ENCODE measurements around the gene MIOS. TPM values are rescaled to one million over a fixed set of nuclear protein-coding genes. Genes with fewer than 3 reads are reported as not detected.

Gene MIOS
- total RNA-seq, 1 donor from 2014 or later, result 62.0 TPM

DNA sequence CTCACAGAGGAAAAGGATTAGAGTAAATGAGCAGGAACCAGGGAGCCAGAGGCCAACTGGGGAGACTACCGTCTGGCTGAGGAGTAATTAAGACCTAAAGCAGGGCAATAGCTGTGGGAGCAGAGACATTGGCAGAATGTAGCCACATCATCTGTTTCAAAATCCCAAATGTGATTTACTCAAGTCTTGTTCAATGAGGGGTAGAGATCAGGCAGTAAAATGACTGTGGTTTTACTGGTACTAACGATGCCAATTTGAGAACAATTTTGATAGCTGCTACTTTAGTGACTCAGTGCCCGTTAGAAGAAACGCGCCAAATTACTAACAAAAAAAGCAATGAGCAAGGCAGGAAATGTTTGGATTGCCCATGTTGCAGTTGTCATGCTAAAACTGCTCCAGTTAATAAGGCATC lies 12.7 kb upstream of the MIOS start:
- Histone ChIP-seq H2AFZ (replicated peaks) (no peak overlapping the region), H3K27ac (no peak overlapping the region), H3K4me2 (no peak overlapping the region), H3F3A (ENCODE audit: low read depth) (peaks cover 8% of the 10 kb centered on the region), H3K36me3 (no peaks in the 10 kb centered on the region), H3K4me1 (peaks cover 16% of the 10 kb centered on the region), H3K9me3 (ENCODE audit: low read depth) (no peaks in the 10 kb centered on the region), H3K27me3 (no peaks in the 10 kb centered on the region), H3K4me3 (no peak overlapping the region), H3K9ac (no peak overlapping the region), H3K79me2 (ENCODE audit: low read depth) (no peaks in the 10 kb centered on the region), H4K20me1 (ENCODE audit: low read depth) (no peaks in the 10 kb centered on the region)
- no peak overlapping the region for H3K27ac Mint-ChIP-seq
- H3K9me3 Mint-ChIP-seq, result peaks cover 6% of the 10 kb centered on the region
- no peak overlapping the region for H3K4me3 Mint-ChIP-seq
- peak; percentile 65 for DNase-seq (ENCODE audit: low spot score)
- H3K36me3 Mint-ChIP-seq, result peaks cover 4% of the 10 kb centered on the region
- H3K27me3 Mint-ChIP-seq (ENCODE audit: insufficient read depth, low read depth), result no peaks in the 10 kb centered on the region
- peaks cover 7% of the 10 kb centered on the region for H3K4me1 Mint-ChIP-seq
- TF ChIP-seq CTCF (IDR thresholded peaks at IDR 0.05) (no peak), EZH2 (IDR thresholded peaks at IDR 0.05) (no peak), EZH2phosphoT487 (IDR thresholded peaks at IDR 0.05) (no peak)

DNA sequence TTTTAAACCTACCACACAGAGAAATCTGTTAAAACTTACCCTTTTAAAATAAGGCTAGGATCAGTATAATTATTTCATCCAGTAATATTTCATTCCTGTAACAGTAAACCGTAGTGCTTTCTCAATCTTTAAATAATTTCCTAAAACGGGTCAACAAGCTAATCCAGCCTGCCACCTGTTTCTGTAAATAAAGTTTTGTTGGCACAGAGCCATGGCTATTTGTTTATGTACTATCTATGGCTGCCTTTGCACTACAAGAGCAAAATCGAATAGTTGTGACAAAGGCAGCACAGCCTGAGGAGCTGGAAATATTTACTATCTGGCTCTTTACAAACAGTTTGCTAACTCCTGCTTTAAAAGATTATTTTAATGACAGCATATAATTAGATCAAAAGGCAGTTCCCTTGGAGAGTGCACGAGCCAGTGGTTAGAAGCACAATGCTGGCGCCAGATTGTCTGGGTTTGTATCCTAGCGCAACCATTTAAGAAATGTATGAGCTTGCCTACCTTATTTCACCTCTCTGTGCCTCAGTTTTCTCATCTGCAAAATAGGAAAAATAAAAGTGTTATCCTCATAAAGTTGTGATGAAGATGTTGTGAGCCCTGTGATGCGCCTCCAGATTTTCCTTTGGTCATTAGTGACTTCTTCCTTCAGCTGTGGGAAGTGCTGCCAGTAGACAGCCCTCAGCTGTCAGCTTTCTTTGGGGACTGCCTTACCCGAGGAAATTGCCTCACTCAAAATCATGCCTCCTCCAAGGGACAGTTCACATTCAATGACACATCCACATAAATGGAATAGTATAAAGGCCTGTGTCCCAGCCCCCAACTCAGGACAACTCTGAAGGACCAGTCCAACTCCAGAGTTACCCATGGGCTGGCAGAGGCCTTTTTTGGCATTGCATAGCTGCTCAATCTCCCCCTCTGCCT lies 11.8 kb upstream of the MIOS start:
- Histone ChIP-seq H3K9me3 (ENCODE audit: low read depth) (no peaks in the 10 kb centered on the region), H3K4me1 (peaks cover 16% of the 10 kb centered on the region), H4K20me1 (ENCODE audit: low read depth) (no peaks in the 10 kb centered on the region), H3F3A (ENCODE audit: low read depth) (peaks cover 8% of the 10 kb centered on the region), H2AFZ (replicated peaks) (no peak overlapping the region), H3K9ac (no peak overlapping the region), H3K27ac (no peak overlapping the region), H3K4me3 (no peak overlapping the region), H3K36me3 (no peaks in the 10 kb centered on the region), H3K79me2 (ENCODE audit: low read depth) (no peaks in the 10 kb centered on the region), H3K4me2 (no peak overlapping the region), H3K27me3 (no peaks in the 10 kb centered on the region)
- H3K9me3 Mint-ChIP-seq, result peaks cover 12% of the 10 kb centered on the region
- peaks cover 7% of the 10 kb centered on the region for H3K4me1 Mint-ChIP-seq
- H3K4me3 Mint-ChIP-seq, result no peak overlapping the region
- H3K36me3 Mint-ChIP-seq, result peaks cover 6% of the 10 kb centered on the region
- TF ChIP-seq CTCF (IDR thresholded peaks at IDR 0.05), result no peak
- TF ChIP-seq EZH2phosphoT487 (IDR thresholded peaks at IDR 0.05), result no peak
- no peak for TF ChIP-seq EZH2 (IDR thresholded peaks at IDR 0.05)
- no peak for DNase-seq (ENCODE audit: low spot score)
- H3K27ac Mint-ChIP-seq, result no peak overlapping the region
- no peaks in the 10 kb centered on the region for H3K27me3 Mint-ChIP-seq (ENCODE audit: insufficient read depth, low read depth)

DNA sequence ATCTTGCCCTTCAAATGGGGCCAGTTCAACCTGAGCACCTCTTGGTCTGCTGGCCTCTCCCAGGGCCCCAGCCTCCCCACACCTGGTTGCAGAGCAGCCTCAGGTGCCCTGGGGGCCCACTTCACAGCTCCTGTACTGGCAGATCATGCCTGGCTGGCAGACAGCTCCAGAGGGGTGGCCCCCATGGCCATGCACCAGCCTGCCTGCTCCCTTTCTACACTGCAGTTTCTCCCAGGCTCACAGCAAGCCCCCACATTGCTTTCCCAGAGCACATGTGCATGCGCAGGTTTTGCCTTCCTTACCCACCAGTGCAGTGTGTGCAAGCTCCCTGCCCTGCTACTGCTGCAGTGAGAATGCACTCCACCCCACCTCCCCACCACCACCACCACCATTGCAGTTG lies 9.8 kb upstream of the MIOS start:
- no peak overlapping the region for H3K4me3 Mint-ChIP-seq
- peaks cover 6% of the 10 kb centered on the region for H3K36me3 Mint-ChIP-seq
- H3K9me3 Mint-ChIP-seq, result peaks cover 17% of the 10 kb centered on the region
- H3K9me3 ChIP-seq (ENCODE audit: low read depth), result no peaks in the 10 kb centered on the region
- no peaks in the 10 kb centered on the region for H3K79me2 ChIP-seq (ENCODE audit: low read depth)
- no peaks in the 10 kb centered on the region for H3K27me3 ChIP-seq
- H3K4me2 ChIP-seq, result no peak overlapping the region
- no peak overlapping the region for H2AFZ ChIP-seq (replicated peaks)
- TF ChIP-seq EZH2phosphoT487 (IDR thresholded peaks at IDR 0.05) (no peak), EZH2 (IDR thresholded peaks at IDR 0.05) (no peak), CTCF (IDR thresholded peaks at IDR 0.05) (no peak)
- H3K27me3 Mint-ChIP-seq (ENCODE audit: insufficient read depth, low read depth), result no peaks in the 10 kb centered on the region
- H3K4me1 ChIP-seq, result peaks cover 16% of the 10 kb centered on the region
- peaks cover 7% of the 10 kb centered on the region for H3K4me1 Mint-ChIP-seq
- H4K20me1 ChIP-seq (ENCODE audit: low read depth), result no peaks in the 10 kb centered on the region
- no peak overlapping the region for H3K9ac ChIP-seq
- H3K36me3 ChIP-seq, result no peaks in the 10 kb centered on the region
- no peak for DNase-seq (ENCODE audit: low spot score)
- no peak overlapping the region for H3K4me3 ChIP-seq
- H3F3A ChIP-seq (ENCODE audit: low read depth), result peaks cover 8% of the 10 kb centered on the region
- H3K27ac Mint-ChIP-seq, result no peak overlapping the region
- no peak overlapping the region for H3K27ac ChIP-seq
